Mesendoderm (in vitro differentiated cells): ENCODE data around the gene TYW1.

Experiments
- DNase-seq: peaks from one replicate; pipeline ENCODE4 v3.0.0; 2013
- H2AK5ac ChIP-seq: 2 replicates; pipeline ENCODE4 v1.6.1; 2013; ENCODE audit warnings: low read length, inconsistent platforms
- H2BK120ac ChIP-seq: 2 replicates; pipeline ENCODE4 v1.6.1; 2013; ENCODE audit warnings: low read depth, mild to moderate bottlenecking, low read length, moderate library complexity, mixed read lengths
- H2BK15ac ChIP-seq: replicated peaks from 2 replicates; pipeline ENCODE4 v1.6.1; 2013; ENCODE audit warnings: low read depth, mild to moderate bottlenecking, moderate library complexity
- H2BK5ac ChIP-seq: 2 replicates; pipeline ENCODE4 v1.6.1; 2013; ENCODE audit warnings: low read length, inconsistent platforms
- H3K18ac ChIP-seq: 2 replicates; pipeline ENCODE4 v1.6.1; 2013; ENCODE audit warnings: mild to moderate bottlenecking, low read length, mixed read lengths
- H3K23ac ChIP-seq: one replicate; pipeline ENCODE4 v1.6.1; 2013; ENCODE audit warnings: low read length
- H3K27ac ChIP-seq: 2 replicates; pipeline ENCODE4 v1.5.1; 2013; ENCODE audit warnings: low read depth, mild to moderate bottlenecking, inconsistent platforms, low read length, moderate library complexity
- H3K27me3 ChIP-seq: 2 replicates; pipeline ENCODE4 v1.6.1; 2013; ENCODE audit warnings: low read length, control low read depth, mild to moderate bottlenecking, inconsistent platforms; ENCODE audit not compliant: insufficient read depth, poor library complexity
- H3K36me3 ChIP-seq: 2 replicates; pipeline ENCODE4 v1.6.1; 2013; ENCODE audit warnings: low read length, inconsistent platforms; ENCODE audit not compliant: control insufficient read depth, insufficient read depth
- H3K4ac ChIP-seq: one replicate; pipeline ENCODE4 v1.6.1; 2013; ENCODE audit warnings: low read depth, mild to moderate bottlenecking, low read length, moderate library complexity
- H3K4me1 ChIP-seq: 2 replicates; pipeline ENCODE4 v1.6.1; 2013; ENCODE audit warnings: low read depth, low read length, inconsistent platforms; ENCODE audit not compliant: control insufficient read depth
- H3K4me2 ChIP-seq: 2 replicates; pipeline ENCODE4 v1.6.1; 2013; ENCODE audit warnings: low read length
- H3K4me3 ChIP-seq: 2 replicates; pipeline ENCODE4 v1.5.1; 2013; ENCODE audit warnings: mild to moderate bottlenecking, low read length
- H3K56ac ChIP-seq: one replicate; pipeline ENCODE4 v1.6.1; 2013; ENCODE audit warnings: low read length
- H3K79me1 ChIP-seq: 2 replicates; pipeline ENCODE4 v1.6.1; 2013; ENCODE audit warnings: low read length, inconsistent platforms
- H3K79me2 ChIP-seq: 2 replicates; pipeline ENCODE4 v1.6.1; 2013; ENCODE audit warnings: mild to moderate bottlenecking, low read length; ENCODE audit not compliant: control insufficient read depth, insufficient read depth
- H3K9ac ChIP-seq: 2 replicates; pipeline ENCODE4 v1.6.1; 2013; ENCODE audit warnings: low read length, inconsistent platforms
- H4K5ac ChIP-seq: one replicate; pipeline ENCODE4 v1.6.1; 2013; ENCODE audit warnings: low read length
- H4K8ac ChIP-seq: one replicate; pipeline ENCODE4 v1.6.1; 2013; ENCODE audit warnings: low read depth, mild to moderate bottlenecking, control low read depth, low read length, moderate library complexity
- WGBS: extraction: QIAGEN DNeasy Blood & Tissue Kit; methylation state at CpG from one replicate; pipeline ENCODE4 v1.1.7; 2013; ENCODE audit warnings: low lambda C conversion rate, missing lambda C conversion rate; ENCODE audit not compliant: insufficient coverage; ENCODE audit errors: extremely low coverage; 5-methylcytosine and 5-hydroxymethylcytosine counted together

Gene TYW1

DNA sequence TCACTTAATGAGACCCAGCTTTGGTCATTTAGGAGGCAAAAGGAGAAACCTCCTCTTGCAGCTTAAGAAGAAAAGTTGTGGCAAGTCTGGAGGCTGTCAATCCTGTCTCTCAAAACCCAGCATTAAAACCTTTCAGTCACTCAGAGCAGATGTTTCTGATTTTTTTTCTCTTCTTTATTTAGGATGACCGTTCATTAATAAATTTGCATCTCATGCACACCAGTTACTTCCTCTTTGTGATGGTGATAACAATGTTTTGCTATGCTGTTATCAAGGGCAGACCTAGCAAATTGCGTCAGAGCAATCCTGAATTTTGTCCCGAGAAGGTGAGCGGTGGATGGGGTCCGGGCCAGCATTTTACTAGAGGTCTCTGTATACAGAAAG lies 43.6 kb upstream of the TYW1 start:
- H3K79me2 ChIP-seq: no peaks in the 10 kb centered on the region

DNA sequence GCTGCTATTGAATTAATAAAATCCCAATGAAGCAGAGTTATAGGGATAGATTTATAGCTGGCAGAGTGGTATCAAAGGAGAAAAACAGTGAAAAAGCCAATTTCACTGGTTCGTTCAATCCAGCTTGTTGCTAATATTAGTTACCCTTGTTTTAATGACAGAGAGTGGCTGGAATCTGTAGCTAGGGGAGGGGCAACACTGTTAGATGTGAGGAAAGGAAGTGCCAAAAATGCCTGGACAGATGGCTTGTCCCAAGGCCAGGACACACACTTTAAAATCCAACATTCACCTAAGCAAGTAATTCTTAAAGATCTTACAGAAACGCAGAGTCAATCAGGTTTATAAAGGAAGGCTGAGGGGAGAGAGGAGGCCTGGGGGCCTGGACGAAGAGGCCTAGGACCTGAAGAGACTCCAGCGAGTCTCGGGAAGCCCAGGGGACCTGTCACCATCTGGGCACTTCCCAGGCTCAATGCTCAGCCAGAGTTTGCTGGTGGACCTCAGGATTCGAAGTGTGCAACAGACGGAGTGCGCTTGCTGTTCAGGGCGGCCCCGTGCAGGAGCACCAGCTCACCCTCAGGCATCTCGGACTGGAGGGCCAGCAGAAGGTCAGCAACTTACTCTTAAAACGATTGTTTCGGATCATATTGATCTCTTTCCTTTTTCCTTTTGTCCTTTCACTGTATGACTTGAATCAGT lies 38.9 kb upstream of the TYW1 start:
- Histone ChIP-seq H2AK5ac (no peak overlapping the region), H3K79me2 (no peaks in the 10 kb centered on the region), H3K9ac (no peak overlapping the region), H2BK120ac (no peak overlapping the region), H3K4me3 (no peak overlapping the region), H2BK15ac (no peak overlapping the region), H3K36me3 (peaks cover 11% of the 10 kb centered on the region), H4K8ac (no peak overlapping the region), H4K5ac (no peak overlapping the region), H3K56ac (no peak overlapping the region), H3K27me3 (no peaks in the 10 kb centered on the region), H3K79me1 (no peaks in the 10 kb centered on the region), H3K23ac (no peak overlapping the region), H3K4ac (no peak overlapping the region), H3K4me1 (no peaks in the 10 kb centered on the region), H3K18ac (no peak overlapping the region), H3K27ac (no peak overlapping the region), H2BK5ac (no peak overlapping the region), H3K4me2 (no peak overlapping the region)
- no peak for DNase-seq
- no CpG with 5 or more reads among the region's 13 CpGs for WGBS

More for the DNA sequence above, 43.6 kb upstream of the TYW1 start:
- no peak overlapping the region for H3K4me2 ChIP-seq
- no peaks in the 10 kb centered on the region for H3K79me1 ChIP-seq
- no peaks in the 10 kb centered on the region for H3K27me3 ChIP-seq
- H3K4me3 ChIP-seq: no peak overlapping the region
- no peak overlapping the region for H3K56ac ChIP-seq
- no peak overlapping the region for H3K27ac ChIP-seq
- no peak overlapping the region for H2BK15ac ChIP-seq
- H3K4ac ChIP-seq: no peak overlapping the region
- no peak for DNase-seq
- no peak overlapping the region for H3K18ac ChIP-seq
- peaks cover 17% of the 10 kb centered on the region for H3K36me3 ChIP-seq
- no peak overlapping the region for H2AK5ac ChIP-seq
- H3K4me1 ChIP-seq: no peaks in the 10 kb centered on the region
- H3K9ac ChIP-seq: no peak overlapping the region
- H3K23ac ChIP-seq: no peak overlapping the region
- no CpG with 5 or more reads among the region's 5 CpGs for WGBS
- H4K5ac ChIP-seq: no peak overlapping the region
- H4K8ac ChIP-seq: no peak overlapping the region
- H2BK5ac ChIP-seq: no peak overlapping the region
- no peak overlapping the region for H2BK120ac ChIP-seq

DNA sequence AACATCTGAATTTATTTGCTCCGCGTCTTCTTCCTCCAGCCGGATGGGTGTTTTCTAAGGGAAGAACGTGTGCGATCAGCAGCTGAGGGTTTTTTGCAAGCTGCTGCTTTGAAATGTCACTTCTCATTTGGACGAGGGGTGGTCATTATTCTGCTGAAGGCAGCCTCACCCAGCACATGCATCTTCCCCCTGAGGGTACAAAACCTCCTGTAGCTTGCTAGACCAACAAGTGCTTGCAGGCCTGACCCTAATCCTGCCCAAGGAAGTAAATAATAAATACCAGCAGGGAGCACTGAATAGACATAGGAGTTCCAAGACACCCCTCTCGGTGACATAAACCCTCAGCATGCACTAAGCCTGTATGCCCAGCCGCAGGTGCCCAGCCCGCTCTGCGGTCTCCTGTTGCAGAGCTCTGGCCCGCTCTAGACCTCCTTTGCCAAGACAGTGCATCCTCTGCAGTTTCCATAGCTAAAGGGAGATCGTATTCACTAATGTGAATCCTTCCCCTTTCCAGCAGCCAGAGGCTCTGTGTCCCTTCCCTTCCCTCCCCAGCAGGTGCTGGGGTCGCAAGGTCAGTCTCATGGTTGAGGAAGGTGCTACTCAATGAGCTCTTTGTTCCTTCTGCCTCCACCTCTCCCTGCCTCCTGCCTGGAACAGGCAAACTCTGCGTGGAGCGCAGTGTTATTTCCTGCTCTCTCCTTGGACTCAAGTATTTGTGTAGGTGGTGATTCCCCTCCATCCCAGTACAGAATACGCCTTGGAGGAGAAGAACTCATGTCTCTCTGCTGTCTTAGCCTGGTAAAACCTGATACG lies 37.9 kb upstream of the TYW1 start:
- no peak overlapping the region for H3K9ac ChIP-seq
- no peak overlapping the region for H4K8ac ChIP-seq
- WGBS: no CpG with 5 or more reads among the region's 17 CpGs
- H2BK15ac ChIP-seq: no peak overlapping the region
- no peak overlapping the region for H3K18ac ChIP-seq
- no peak overlapping the region for H2AK5ac ChIP-seq
- no peak overlapping the region for H3K56ac ChIP-seq
- H3K27ac ChIP-seq: no peak overlapping the region
- no peaks in the 10 kb centered on the region for H3K4me1 ChIP-seq
- no peak overlapping the region for H3K23ac ChIP-seq
- H3K4ac ChIP-seq: no peak overlapping the region
- H3K79me1 ChIP-seq: no peaks in the 10 kb centered on the region
- no peak overlapping the region for H2BK120ac ChIP-seq
- no peak overlapping the region for H4K5ac ChIP-seq
- no peak overlapping the region for H2BK5ac ChIP-seq
- H3K79me2 ChIP-seq: no peaks in the 10 kb centered on the region
- no peak overlapping the region for H3K4me2 ChIP-seq
- peaks cover 9% of the 10 kb centered on the region for H3K36me3 ChIP-seq
- no peak overlapping the region for H3K4me3 ChIP-seq
- no peaks in the 10 kb centered on the region for H3K27me3 ChIP-seq
- no peak for DNase-seq

DNA sequence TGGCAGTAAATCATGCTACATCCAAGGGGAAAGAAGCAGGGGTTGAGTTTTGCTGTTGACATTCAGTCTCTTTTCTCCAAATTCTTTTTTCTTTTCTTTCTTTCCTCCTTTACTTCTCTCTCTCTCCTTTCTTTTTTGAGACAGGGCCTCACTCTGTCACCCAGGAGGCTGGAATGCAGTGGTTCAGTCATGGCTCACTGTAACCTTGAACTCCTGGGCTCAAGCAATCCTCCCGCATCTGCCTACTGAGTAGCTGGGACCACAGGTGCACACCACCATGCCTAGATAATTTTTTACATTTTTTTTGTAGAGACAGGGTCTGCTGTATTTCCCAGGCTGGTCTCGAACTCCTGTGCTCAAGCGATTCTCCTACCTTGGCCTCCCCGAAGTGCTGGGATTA lies 36.4 kb upstream of the TYW1 start:
- no peak overlapping the region for H4K5ac ChIP-seq
- H2BK5ac ChIP-seq: no peak overlapping the region

DNA sequence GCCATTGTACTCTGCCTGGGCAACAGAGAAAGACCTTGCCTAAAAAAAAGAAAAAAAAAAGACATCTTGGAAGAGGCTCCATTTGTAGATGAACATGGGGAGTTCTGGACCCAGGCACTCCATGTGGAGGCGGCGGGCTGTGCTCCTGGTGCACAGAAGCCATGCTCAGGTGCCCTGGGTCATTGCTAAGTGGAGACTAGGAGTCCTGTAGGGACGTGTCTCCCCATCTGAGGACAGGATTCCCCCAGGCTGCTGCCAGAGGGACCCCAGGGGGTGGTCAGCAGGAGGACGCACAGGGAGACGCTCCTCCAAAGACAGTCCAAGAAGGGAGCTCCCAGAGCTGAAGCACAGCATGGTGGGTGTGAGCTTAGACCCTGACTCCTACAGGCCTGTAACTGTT lies 35.5 kb upstream of the TYW1 start:
- no peak overlapping the region for H3K56ac ChIP-seq
- H3K4me1 ChIP-seq: no peaks in the 10 kb centered on the region
- peaks cover 6% of the 10 kb centered on the region for H3K36me3 ChIP-seq
- H3K4ac ChIP-seq: no peak overlapping the region
- H3K23ac ChIP-seq: no peak overlapping the region
- H3K9ac ChIP-seq: no peak overlapping the region
- H3K4me2 ChIP-seq: no peak overlapping the region
- H3K4me3 ChIP-seq: no peak overlapping the region
- no peak overlapping the region for H4K5ac ChIP-seq
- no peak for DNase-seq
- no peak overlapping the region for H4K8ac ChIP-seq
- no peak overlapping the region for H3K27ac ChIP-seq
- H2BK15ac ChIP-seq: no peak overlapping the region
- no peak overlapping the region for H2BK120ac ChIP-seq
- H3K79me1 ChIP-seq: no peaks in the 10 kb centered on the region
- H2BK5ac ChIP-seq: no peak overlapping the region
- H2AK5ac ChIP-seq: no peak overlapping the region
- H3K79me2 ChIP-seq: no peaks in the 10 kb centered on the region
- no peaks in the 10 kb centered on the region for H3K27me3 ChIP-seq
- no CpG with 5 or more reads among the region's 5 CpGs for WGBS
- H3K18ac ChIP-seq: no peak overlapping the region

More for the DNA sequence above, 36.4 kb upstream of the TYW1 start:
- H3K4me1 ChIP-seq: no peaks in the 10 kb centered on the region
- no peak overlapping the region for H3K27ac ChIP-seq
- no peak overlapping the region for H3K23ac ChIP-seq
- H3K9ac ChIP-seq: no peak overlapping the region
- no peak for DNase-seq
- no CpG with 5 or more reads among the region's 4 CpGs for WGBS
- H2BK15ac ChIP-seq: no peak overlapping the region
- peaks cover 8% of the 10 kb centered on the region for H3K36me3 ChIP-seq
- no peak overlapping the region for H2BK120ac ChIP-seq
- H3K79me1 ChIP-seq: no peaks in the 10 kb centered on the region
- no peak overlapping the region for H4K8ac ChIP-seq
- no peaks in the 10 kb centered on the region for H3K79me2 ChIP-seq
- no peaks in the 10 kb centered on the region for H3K27me3 ChIP-seq
- no peak overlapping the region for H3K56ac ChIP-seq
- no peak overlapping the region for H3K4ac ChIP-seq
- no peak overlapping the region for H3K4me3 ChIP-seq
- H2AK5ac ChIP-seq: no peak overlapping the region
- no peak overlapping the region for H3K18ac ChIP-seq
- no peak overlapping the region for H3K4me2 ChIP-seq
